ENCODE measurements around the gene DCST1. TPM values are rescaled to one million over a fixed set of nuclear protein-coding genes. Genes with fewer than 3 reads are reported as not detected.

DCST1 gene
- total and polyA plus RNA-seq, 4 donors: not detected

GRCh38 chr1:155013632-155014031 lies 20.0 kb upstream of the DCST1 start (continued):
- no peak for TF ChIP-seq REST (IDR thresholded peaks at IDR 0.05)
- no peak for TF ChIP-seq HNF4A (conservative IDR thresholded peaks at IDR 0.05)
- TF ChIP-seq JUND (IDR thresholded peaks at IDR 0.05): no peak
- no peak for TF ChIP-seq FOXA1 (IDR thresholded peaks at IDR 0.05)

- Histone ChIP-seq H3K27ac (ENCODE audit: low read depth in 1 of 2, low read length in 2 of 2) (no peak overlapping the region), H3K36me3 (ENCODE audit: control insufficient read depth in 4 of 4, insufficient read depth in 3 of 4, low read depth in 1 of 4, low read length in 3 of 4) (peaks cover 3 to 19% (median 9%) of the 10 kb centered on the region in 4 donors), H3K9me3 (ENCODE audit: control insufficient read depth in 4 of 4, low read length in 3 of 4) (no peaks in the 10 kb centered on the region), H3K9ac (ENCODE audit: low read depth in 1 of 2, low read length in 2 of 2) (no peak overlapping the region), H3K27me3 (ENCODE audit: control insufficient read depth in 4 of 4, insufficient read depth in 4 of 4, low read length in 3 of 4) (no peaks in the 10 kb centered on the region), H3K4me1 (ENCODE audit: control insufficient read depth in 4 of 4, insufficient read depth in 4 of 4, low read length in 3 of 4) (peaks cover 28 to 74% (median 49%) of the 10 kb centered on the region in 4 donors), H3K4me3 (ENCODE audit: low read depth in 1 of 3, low read length in 3 of 3) (no peak overlapping the region)
- 92% methylated on average over 31 of the region's 31 CpGs for WGBS
- no peak for DNase-seq (ENCODE audit: low spot score)
- no peak for TF ChIP-seq ZBTB33 (IDR thresholded peaks at IDR 0.05)
- no peak for TF ChIP-seq REST (IDR thresholded peaks at IDR 0.05)
- no peak for TF ChIP-seq FOXA1 (IDR thresholded peaks at IDR 0.05)
- no peak for TF ChIP-seq CTCF (IDR thresholded peaks at IDR 0.05; ENCODE audit: low read depth, low read length, missing input control)
- no peak for TF ChIP-seq EGR1 (IDR thresholded peaks at IDR 0.05; ENCODE audit: low read depth in 2 of 2)
These were observed 18.7 kb upstream of the DCST1 start for GRCh38 chr1:155014709-155015508.

Measured in liver (tissue), 9 donors.